GM12872 (cell line): ENCODE data around the gene ATG4B.

Source experiments
- TF ChIP-seq, protein P1 (sequence below): IDR thresholded peaks from 3 replicates; pipeline ENCODE4 v1.5.1; 2011; ENCODE audit warnings: low read depth, mild to moderate bottlenecking, low read length, moderate library complexity; ENCODE audit not compliant: insufficient read depth

The ATG4B gene

DNA sequence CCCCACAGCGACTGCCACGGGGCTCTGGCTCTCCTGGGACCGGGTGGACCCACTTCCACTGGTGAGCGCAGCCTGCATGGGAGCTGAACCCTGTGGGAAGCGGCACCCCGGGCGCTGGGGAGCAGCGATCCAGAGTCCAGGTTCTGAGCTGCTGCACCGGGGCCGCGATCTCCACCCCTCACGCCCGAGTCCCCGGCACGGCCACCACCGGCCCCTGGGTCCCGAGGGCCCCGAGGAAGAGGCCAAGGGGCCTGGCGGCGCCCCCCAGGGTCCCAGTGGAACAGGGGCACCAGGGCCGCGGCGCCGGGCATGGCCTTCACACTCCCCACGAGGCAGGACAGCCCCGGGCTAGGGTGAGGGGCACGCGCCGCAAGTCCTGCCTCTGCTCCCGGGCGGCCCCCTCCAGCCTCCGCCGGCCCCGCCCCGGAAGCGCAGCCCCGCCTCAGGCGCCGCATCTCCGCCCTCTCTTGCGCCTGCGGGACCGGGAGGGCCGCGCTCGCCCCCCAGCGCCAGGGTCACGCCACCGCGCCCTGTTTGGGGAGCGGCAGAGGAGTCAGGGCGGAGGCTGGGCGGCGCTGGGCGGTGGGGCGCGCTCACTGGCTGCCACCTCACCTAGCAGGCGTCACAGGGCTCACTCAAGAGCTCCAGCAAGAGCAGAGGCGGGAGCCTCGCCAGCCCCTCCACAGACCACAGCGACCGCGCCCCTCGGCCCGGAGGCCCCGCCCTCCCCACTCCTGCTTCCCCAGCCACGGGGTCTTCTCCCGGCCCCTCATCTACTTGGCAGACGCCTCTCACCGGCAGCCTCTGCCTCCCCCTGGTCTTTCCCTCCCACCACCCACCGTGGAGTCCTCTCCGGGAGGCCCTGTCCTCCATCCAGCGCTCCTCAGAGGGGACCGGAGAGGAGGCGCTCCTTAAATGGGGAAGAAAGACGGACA, 27.4 kb upstream of the ATG4B start:
- TF ChIP-seq, protein P1, sequence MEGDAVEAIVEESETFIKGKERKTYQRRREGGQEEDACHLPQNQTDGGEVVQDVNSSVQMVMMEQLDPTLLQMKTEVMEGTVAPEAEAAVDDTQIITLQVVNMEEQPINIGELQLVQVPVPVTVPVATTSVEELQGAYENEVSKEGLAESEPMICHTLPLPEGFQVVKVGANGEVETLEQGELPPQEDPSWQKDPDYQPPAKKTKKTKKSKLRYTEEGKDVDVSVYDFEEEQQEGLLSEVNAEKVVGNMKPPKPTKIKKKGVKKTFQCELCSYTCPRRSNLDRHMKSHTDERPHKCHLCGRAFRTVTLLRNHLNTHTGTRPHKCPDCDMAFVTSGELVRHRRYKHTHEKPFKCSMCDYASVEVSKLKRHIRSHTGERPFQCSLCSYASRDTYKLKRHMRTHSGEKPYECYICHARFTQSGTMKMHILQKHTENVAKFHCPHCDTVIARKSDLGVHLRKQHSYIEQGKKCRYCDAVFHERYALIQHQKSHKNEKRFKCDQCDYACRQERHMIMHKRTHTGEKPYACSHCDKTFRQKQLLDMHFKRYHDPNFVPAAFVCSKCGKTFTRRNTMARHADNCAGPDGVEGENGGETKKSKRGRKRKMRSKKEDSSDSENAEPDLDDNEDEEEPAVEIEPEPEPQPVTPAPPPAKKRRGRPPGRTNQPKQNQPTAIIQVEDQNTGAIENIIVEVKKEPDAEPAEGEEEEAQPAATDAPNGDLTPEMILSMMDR: peak; percentile 64; the same call in 1 of the 3 replicates

DNA sequence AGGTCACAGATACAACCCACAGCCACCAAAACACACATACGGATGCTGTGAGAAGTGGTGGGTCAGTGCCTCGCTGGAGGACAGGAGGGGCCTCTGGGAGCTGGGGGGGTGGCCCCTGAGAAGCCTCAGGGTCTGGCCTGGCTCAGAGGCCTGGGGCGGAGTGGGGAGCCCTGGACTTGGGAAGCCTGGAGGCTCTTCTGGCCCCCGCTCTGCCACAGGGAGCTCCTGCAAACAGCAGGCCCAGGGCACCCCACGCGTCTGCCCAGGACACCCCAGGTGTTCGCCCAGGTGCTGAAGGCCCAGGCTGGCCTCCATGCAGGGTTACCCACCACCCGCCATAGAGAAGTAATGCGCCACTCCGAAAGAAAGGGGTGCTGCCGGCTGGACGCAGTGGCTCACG, 26.4 kb upstream of the ATG4B start:
- TF ChIP-seq, protein P1: no peak

DNA sequence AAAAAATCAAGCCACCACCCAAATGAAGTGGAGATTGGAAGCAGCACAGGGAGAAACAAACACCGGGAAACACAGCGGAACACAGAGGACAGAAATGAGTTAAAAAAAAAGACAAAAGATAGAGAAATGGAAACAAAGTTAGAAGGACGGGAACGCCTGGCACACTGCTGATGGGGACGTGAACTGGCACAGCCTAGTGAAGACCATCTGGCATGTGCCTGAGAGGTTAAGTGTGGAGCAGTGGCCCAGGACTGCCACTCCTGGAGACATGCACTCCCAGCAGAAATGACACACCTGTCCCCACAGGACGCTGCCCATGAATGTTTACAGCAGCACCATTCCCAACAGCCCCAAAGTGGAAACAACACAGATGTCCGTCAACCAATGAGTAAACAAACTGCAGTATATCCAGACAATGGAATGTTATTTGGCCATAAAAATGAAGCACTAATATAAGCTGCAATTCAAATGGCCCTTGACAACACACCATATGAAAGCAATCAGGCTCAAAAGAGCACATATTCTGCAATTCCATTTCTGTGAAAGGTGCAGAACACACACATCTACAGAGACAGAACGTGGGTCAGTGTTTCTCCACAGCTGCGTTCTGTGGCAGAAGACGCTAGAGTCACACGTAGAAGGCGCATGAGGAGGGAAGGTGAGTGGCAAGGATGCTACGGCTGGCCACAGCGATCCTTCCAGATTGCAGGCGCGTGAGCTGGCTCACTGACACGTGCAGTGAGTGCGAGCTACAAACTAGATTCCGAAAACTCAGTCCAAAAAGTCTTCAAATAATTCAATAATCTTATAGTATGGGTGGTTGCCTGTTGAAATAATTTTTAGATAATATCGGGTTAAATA, 25.1 kb upstream of the ATG4B start:
- TF ChIP-seq, protein P1: no peak

DNA sequence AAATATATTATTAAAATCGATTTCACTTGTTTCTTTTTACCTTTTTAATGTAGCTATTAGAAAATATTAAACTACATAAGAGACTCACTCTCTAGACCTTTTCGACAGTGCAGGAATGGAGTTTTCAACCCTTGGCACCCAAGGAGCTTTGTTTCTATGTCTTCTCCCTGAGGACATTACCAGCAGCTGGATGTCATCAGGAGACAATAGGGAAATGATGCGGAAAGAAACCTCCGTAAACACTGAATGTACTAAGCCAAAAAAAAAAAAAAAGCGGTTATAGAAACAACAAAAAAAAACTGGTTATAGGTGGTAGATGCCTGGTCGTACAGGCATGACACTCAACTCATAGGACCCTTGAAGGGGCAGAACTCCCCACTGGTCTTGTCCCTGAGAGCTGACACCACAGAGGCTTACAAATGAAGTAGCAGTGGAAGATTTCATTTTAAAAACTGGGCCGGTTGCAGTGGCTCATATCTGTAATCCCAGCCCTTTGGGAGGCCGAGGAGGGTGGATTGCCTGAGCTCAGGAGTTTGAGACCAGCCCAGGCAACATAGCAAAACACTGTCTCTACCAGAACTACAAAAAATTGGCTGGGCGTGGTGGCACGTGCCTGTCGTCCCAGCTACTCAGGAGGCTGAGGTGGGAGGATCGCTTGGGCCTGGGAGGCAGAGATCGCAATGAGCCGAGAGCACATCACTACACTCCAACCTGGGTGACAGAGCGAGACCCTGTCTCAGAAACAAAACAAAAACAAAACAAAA, 24.3 kb upstream of the ATG4B start:
- TF ChIP-seq, protein P1: no peak

DNA sequence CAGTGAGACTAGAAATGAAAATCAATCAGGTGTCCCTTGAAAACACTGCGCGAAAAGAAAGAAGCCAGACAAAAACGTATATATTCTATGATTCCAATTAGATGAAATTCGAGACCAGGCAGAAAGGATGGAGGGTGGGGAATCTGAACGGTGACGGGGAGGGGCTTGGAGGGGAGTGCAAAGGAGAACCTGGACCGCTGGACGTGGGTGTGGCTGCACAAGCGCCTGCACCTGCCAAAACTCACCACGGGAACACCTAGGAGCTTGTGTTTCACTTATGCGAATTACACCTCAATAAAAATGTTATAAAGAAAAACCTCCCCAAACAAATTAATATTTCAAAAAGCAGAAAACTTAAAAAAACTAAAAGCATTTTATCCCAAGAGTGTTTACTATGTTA, 22.5 kb upstream of the ATG4B start:
- TF ChIP-seq, protein P1: no peak

DNA sequence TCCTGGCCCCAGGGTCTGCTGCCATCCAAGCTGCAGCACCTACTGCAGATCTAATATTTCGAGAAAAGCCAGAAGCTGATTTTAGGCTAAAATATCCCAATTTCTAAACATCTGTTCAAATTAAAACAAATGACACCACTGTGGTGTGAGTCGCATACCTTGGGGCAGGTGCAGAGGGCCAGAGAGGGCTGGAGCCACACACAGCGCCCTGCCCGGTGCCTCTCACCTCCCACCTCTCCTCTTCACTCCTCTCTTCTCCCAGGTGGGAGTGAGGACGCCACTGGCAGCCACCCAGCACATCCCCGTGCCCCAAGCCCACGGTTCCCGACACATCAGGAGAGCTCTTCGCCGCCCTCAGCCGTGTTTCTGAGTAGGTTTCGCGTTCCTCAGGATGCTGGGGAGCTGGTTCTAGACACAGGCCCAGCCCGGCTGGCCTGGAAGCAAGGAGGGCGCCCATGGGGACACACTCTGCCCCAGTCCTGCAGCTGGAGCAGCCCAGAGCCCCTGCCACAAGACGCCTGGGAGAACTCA, 21.9 kb upstream of the ATG4B start:
- TF ChIP-seq, protein P1: no peak
